ENCODE data around the gene GARRE1.

Gene GARRE1

GRCh38 chr19:34284505-34284904 is 30.2 kb downstream of the GARRE1 start:
- no peaks in the 10 kb centered on the region for H3K27me3 ChIP-seq (replicated peaks; ENCODE audit: control insufficient read depth, insufficient read depth, low read length)
- no peak overlapping the region for H3K4me3 ChIP-seq (replicated peaks; ENCODE audit: low read depth, low read length)
- DNase-seq (ENCODE audit: extremely low read depth, insufficient read length) = no peak
- no peak for TF ChIP-seq CTCF (IDR thresholded peaks at IDR 0.05; ENCODE audit: insufficient read depth, low read length, poor library complexity, severe bottlenecking)
- no peaks in the 10 kb centered on the region for H3K36me3 ChIP-seq (ENCODE audit: control insufficient read depth, insufficient read depth, low read length)

- TF ChIP-seq CTCF (IDR thresholded peaks at IDR 0.05; ENCODE audit: insufficient read depth, low read length, poor library complexity, severe bottlenecking) = no peak
- Histone ChIP-seq H3K36me3 (ENCODE audit: control insufficient read depth, insufficient read depth, low read length) (no peaks in the 10 kb centered on the region), H3K4me3 (replicated peaks; ENCODE audit: low read depth, low read length) (no peak overlapping the region), H3K27me3 (replicated peaks; ENCODE audit: control insufficient read depth, insufficient read depth, low read length) (no peaks in the 10 kb centered on the region)
- DNase-seq (ENCODE audit: extremely low read depth, insufficient read length) = no peak
These were observed 33.3 kb downstream of the GARRE1 start for GRCh38 chr19:34287662-34288140.

- TF ChIP-seq CTCF (IDR thresholded peaks at IDR 0.05; ENCODE audit: insufficient read depth, low read length, poor library complexity, severe bottlenecking) = no peak
- no peak for DNase-seq (ENCODE audit: extremely low read depth, insufficient read length)
- H3K27me3 ChIP-seq (replicated peaks; ENCODE audit: control insufficient read depth, insufficient read depth, low read length) = no peaks in the 10 kb centered on the region
- H3K36me3 ChIP-seq (ENCODE audit: control insufficient read depth, insufficient read depth, low read length) = no peaks in the 10 kb centered on the region
- H3K4me3 ChIP-seq (replicated peaks; ENCODE audit: low read depth, low read length) = no peak overlapping the region
These were observed 34.0 kb downstream of the GARRE1 start for GRCh38 chr19:34288381-34288780.

- H3K36me3 ChIP-seq (ENCODE audit: control insufficient read depth, insufficient read depth, low read length) = no peaks in the 10 kb centered on the region
- no peak for DNase-seq (ENCODE audit: extremely low read depth, insufficient read length)
These were observed 36.9 kb downstream of the GARRE1 start for GRCh38 chr19:34291235-34291634.

GRCh38 chr19:34295103-34295502 is 40.7 kb downstream of the GARRE1 start:
- Histone ChIP-seq H3K36me3 (ENCODE audit: control insufficient read depth, insufficient read depth, low read length) (no peaks in the 10 kb centered on the region), H3K27me3 (replicated peaks; ENCODE audit: control insufficient read depth, insufficient read depth, low read length) (no peaks in the 10 kb centered on the region), H3K4me3 (replicated peaks; ENCODE audit: low read depth, low read length) (no peak overlapping the region)
- TF ChIP-seq CTCF (IDR thresholded peaks at IDR 0.05; ENCODE audit: insufficient read depth, low read length, poor library complexity, severe bottlenecking) = no peak
- DNase-seq (ENCODE audit: extremely low read depth, insufficient read length) = no peak

More at GRCh38 chr19:34291235-34291634, 36.9 kb downstream of the GARRE1 start:
- H3K27me3 ChIP-seq (replicated peaks; ENCODE audit: control insufficient read depth, insufficient read depth, low read length) = no peaks in the 10 kb centered on the region
- TF ChIP-seq CTCF (IDR thresholded peaks at IDR 0.05; ENCODE audit: insufficient read depth, low read length, poor library complexity, severe bottlenecking) = no peak
- no peak overlapping the region for H3K4me3 ChIP-seq (replicated peaks; ENCODE audit: low read depth, low read length)

GRCh38 chr19:34298891-34299520 is 44.7 kb downstream of the GARRE1 start:
- no peak for DNase-seq (ENCODE audit: extremely low read depth, insufficient read length)
- H3K4me3 ChIP-seq (replicated peaks; ENCODE audit: low read depth, low read length) = no peak overlapping the region
- peaks cover 4% of the 10 kb centered on the region for H3K36me3 ChIP-seq (ENCODE audit: control insufficient read depth, insufficient read depth, low read length)
- H3K27me3 ChIP-seq (replicated peaks; ENCODE audit: control insufficient read depth, insufficient read depth, low read length) = no peaks in the 10 kb centered on the region
- no peak for TF ChIP-seq CTCF (IDR thresholded peaks at IDR 0.05; ENCODE audit: insufficient read depth, low read length, poor library complexity, severe bottlenecking)
